OCI-LY3 (cell line): ENCODE results near the gene LRP3.

ENCODE experiments used
- H2AFZ ChIP-seq: fragments of 200-600, 300-600 bp; shearing (Covaris generic); 2 replicates; pipeline ENCODE4 v1.6.0; 2014; ENCODE audit warnings: antibody characterized with exemption, low read depth, low read length
- H3K27ac ChIP-seq: fragments of 200-600, 300-600 bp; sonication (generic); 2 replicates; pipeline ENCODE4 v1.5.1; 2014; ENCODE audit warnings: mild to moderate bottlenecking, low read length, moderate library complexity, mixed read lengths
- H3K27me3 ChIP-seq: fragments of 200-600, 300-600 bp; sonication (generic); 2 replicates; pipeline ENCODE4 v1.6.1; 2014; ENCODE audit warnings: low read depth, low read length, mixed read lengths
- H3K36me3 ChIP-seq: fragments of 200-600, 300-600 bp; sonication (generic); replicated peaks from 2 replicates; pipeline ENCODE3; 2014; ENCODE audit warnings: low read depth, low read length, mixed read lengths
- H3K4me1 ChIP-seq: fragments of 300-600, 200-600 bp; sonication (generic); 2 replicates; pipeline ENCODE4 v1.6.1; 2014; ENCODE audit warnings: low read length, mixed read lengths
- H3K4me2 ChIP-seq: fragments of 200-600, 300-600 bp; sonication (generic); 2 replicates; pipeline ENCODE4 v1.6.1; 2014; ENCODE audit warnings: low read length, mixed read lengths
- H3K4me3 ChIP-seq: fragments of 300-600, 200-600 bp; sonication (generic); 2 replicates; pipeline ENCODE4 v1.5.1; 2014; ENCODE audit warnings: antibody characterized with exemption, mild to moderate bottlenecking, low read length, moderate library complexity
- H3K79me2 ChIP-seq: fragments of 300-600, 200-600 bp; shearing (Covaris generic); 2 replicates; pipeline ENCODE4 v1.6.1; 2014; ENCODE audit warnings: mild to moderate bottlenecking, low read length, mixed read lengths
- H3K9ac ChIP-seq: fragments of 300-600, 200-600 bp; shearing (Covaris generic); 2 replicates; pipeline ENCODE4 v1.6.0; 2014; ENCODE audit warnings: mild to moderate bottlenecking, low read length, moderate library complexity
- H3K9me3 ChIP-seq: fragments of 200-600, 300-600 bp; shearing (Covaris generic); 2 replicates; pipeline ENCODE4 v1.6.1; 2014; ENCODE audit warnings: low read length, mixed read lengths; ENCODE audit not compliant: insufficient read depth
- H4K20me1 ChIP-seq: fragments of 200-600, 300-600 bp; sonication (generic); 2 replicates; pipeline ENCODE4 v1.6.1; 2016; ENCODE audit warnings: low read length, mixed read lengths; ENCODE audit not compliant: insufficient read depth
- CTCF ChIP-seq: fragments of 200-600, 300-600 bp; sonication (generic); IDR thresholded peaks from 2 replicates; pipeline ENCODE4 v1.5.1; 2014; ENCODE audit warnings: antibody characterized with exemption, low read length, low read depth
- EZH2phosphoT487 ChIP-seq: fragments of 200-600 bp; shearing (Covaris generic); IDR thresholded peaks from 2 replicates; pipeline ENCODE4 v1.6.1; 2018; ENCODE audit warnings: antibody characterized with exemption, mixed run types, low read depth

The LRP3 gene

GRCh38 chr19:33171916-33172359 is 22.2 kb upstream of the LRP3 start:
- no peaks in the 10 kb centered on the region for H4K20me1 ChIP-seq
- no peaks in the 10 kb centered on the region for H3K36me3 ChIP-seq
- H3K79me2 ChIP-seq: peaks cover 13% of the 10 kb centered on the region
- no peak overlapping the region for H3K4me2 ChIP-seq
- no peaks in the 10 kb centered on the region for H3K27me3 ChIP-seq
- no peak for TF ChIP-seq EZH2phosphoT487
- no peak for TF ChIP-seq CTCF
- H3K9me3 ChIP-seq: peaks cover 5% of the 10 kb centered on the region
- H3K27ac ChIP-seq: no peak overlapping the region
- H2AFZ ChIP-seq: no peak overlapping the region
- no peak overlapping the region for H3K9ac ChIP-seq
- H3K4me3 ChIP-seq: no peak overlapping the region
- peaks cover 6% of the 10 kb centered on the region; the same call in 1 of the 2 replicates for H3K4me1 ChIP-seq

- Histone ChIP-seq H3K27me3 (no peaks in the 10 kb centered on the region), H3K9ac (no peak overlapping the region), H4K20me1 (no peaks in the 10 kb centered on the region), H3K9me3 (no peaks in the 10 kb centered on the region), H2AFZ (no peak overlapping the region), H3K36me3 (no peaks in the 10 kb centered on the region), H3K27ac (no peak overlapping the region), H3K4me3 (no peak overlapping the region), H3K4me2 (no peak overlapping the region), H3K79me2 (peaks cover 13% of the 10 kb centered on the region), H3K4me1 (peaks cover 11% of the 10 kb centered on the region; the same call in 1 of the 2 replicates)
- TF ChIP-seq CTCF (no peak), EZH2phosphoT487 (no peak)
These were observed 19.9 kb upstream of the LRP3 start for GRCh38 chr19:33174186-33174585.

- no peaks in the 10 kb centered on the region for H3K27me3 ChIP-seq
- H3K27ac ChIP-seq: no peak overlapping the region
- H3K4me2 ChIP-seq: peak overlapping the region; percentile 98
- TF ChIP-seq EZH2phosphoT487 (no peak), CTCF (no peak)
- peaks cover 11% of the 10 kb centered on the region; the same call in 1 of the 2 replicates for H3K4me1 ChIP-seq
- H3K79me2 ChIP-seq: peaks cover 13% of the 10 kb centered on the region
- no peaks in the 10 kb centered on the region for H3K9me3 ChIP-seq
- H3K4me3 ChIP-seq: peak overlapping the region; percentile 91
- no peak overlapping the region for H3K9ac ChIP-seq
- H3K36me3 ChIP-seq: no peaks in the 10 kb centered on the region
- no peaks in the 10 kb centered on the region for H4K20me1 ChIP-seq
- no peak overlapping the region for H2AFZ ChIP-seq
These were observed 18.9 kb upstream of the LRP3 start for GRCh38 chr19:33175156-33175782.

GRCh38 chr19:33175886-33176669 is 18.1 kb upstream of the LRP3 start:
- Histone ChIP-seq H3K4me2 (peak overlapping the region; percentile 98), H4K20me1 (no peaks in the 10 kb centered on the region), H3K27ac (peak overlapping the region; percentile 50), H3K4me3 (peak overlapping the region; percentile 91), H3K9me3 (no peaks in the 10 kb centered on the region), H3K9ac (peak overlapping the region; percentile 85), H3K27me3 (no peaks in the 10 kb centered on the region), H3K79me2 (peaks cover 13% of the 10 kb centered on the region), H3K36me3 (no peaks in the 10 kb centered on the region), H3K4me1 (peaks cover 11% of the 10 kb centered on the region; the same call in 1 of the 2 replicates), H2AFZ (peak overlapping the region; percentile 49; the same call in 1 of the 2 replicates)
- TF ChIP-seq EZH2phosphoT487: no peak
- no peak for TF ChIP-seq CTCF
